Body of pancreas (tissue), 4 donors: ENCODE data around the gene MGAT4D.

Source experiments
- CTCF ChIP-seq, 7 experiments: fragments of 450-650 bp in 4 of 7; fragments of 200-600 bp in 3 of 7; sonication (generic) in 3 of 7; IDR thresholded peaks; one replicate each; pipeline ENCODE4 v1.5.1; 2016 to 2019; ENCODE audit warnings: antibody characterized with exemption in 7 of 7
- POLR2A ChIP-seq, 3 donors: fragments of 450-650 bp; IDR thresholded peaks; one replicate each; pipeline ENCODE4 v1.6.1; 2016; ENCODE audit warnings: antibody characterized with exemption in 3 of 3, mild to moderate bottlenecking in 2 of 3

- TF ChIP-seq CTCF (IDR thresholded peaks at IDR 0.05) = no peak
- no peak for TF ChIP-seq POLR2A (IDR thresholded peaks at IDR 0.05)
Observed at GRCh38 chr4:140497405-140497746, 717 bp downstream of the MGAT4D start.
